H1 (cell line): ENCODE measurements around the gene HNRNPH3. TPM values are rescaled to one million over a fixed set of nuclear protein-coding genes. Genes with fewer than 3 reads are reported as not detected.

ENCODE experiments used
- CTCF ChIA-PET: fragments of 300-600 bp; sonication (Branson Sonifier 250); formaldehyde crosslinking; loops from one replicate; lab custom pipeline; 2021; ENCODE audit not compliant: partially characterized antibody; lab: Charles Lee
- POLR2A ChIA-PET: fragments of 300-600 bp; sonication (Branson Sonifier 250); formaldehyde crosslinking; loops from one replicate; lab custom pipeline; 2021; ENCODE audit warnings: inconsistent platforms; ENCODE audit not compliant: partially characterized antibody; lab: Charles Lee
- DNase-seq, 2 experiments: peaks; one replicate each; pipeline versions ENCODE4 v3.0.0 to v3.0.0-alpha.2; 2010 to 2022; ENCODE audit warnings: low spot score in 2 of 2, low read depth in 1 of 2, mixed read lengths in 1 of 2
- FAIRE-seq: peaks from 2 replicates; lab custom pipeline; 2011; peaks lifted over from hg19 to GRCh38; lab: Jason Lieb, UNC
- H2AFZ ChIP-seq: 2 replicates; pipeline ENCODE4 v1.8.1; 2012; ENCODE audit warnings: low read length, inconsistent platforms
- H2AK5ac ChIP-seq: 2 replicates; pipeline ENCODE4 v1.6.1; 2013; ENCODE audit warnings: low read depth, low read length
- H2BK120ac ChIP-seq: replicated peaks from 2 replicates; pipeline ENCODE3; 2013; ENCODE audit warnings: low read depth, low read length, inconsistent platforms
- H2BK12ac ChIP-seq: 2 replicates; pipeline ENCODE4 v1.6.1; 2013; ENCODE audit warnings: low read depth, low read length
- H2BK15ac ChIP-seq: 2 replicates; pipeline ENCODE4 v1.6.1; 2013; ENCODE audit warnings: low read length
- H2BK20ac ChIP-seq: 2 replicates; pipeline ENCODE4 v1.6.1; 2013; ENCODE audit warnings: low read length
- H2BK5ac ChIP-seq: 2 replicates; pipeline ENCODE4 v1.6.1; 2013; ENCODE audit warnings: low read depth, low read length
- H3K14ac ChIP-seq: 2 replicates; pipeline ENCODE4 v1.6.1; 2013; ENCODE audit warnings: inconsistent platforms; ENCODE audit not compliant: insufficient read length
- H3K18ac ChIP-seq: 2 replicates; pipeline ENCODE4 v1.6.1; 2013; ENCODE audit warnings: low read length; ENCODE audit errors: extremely low read depth
- H3K23ac ChIP-seq: 2 replicates; pipeline ENCODE4 v1.6.1; 2013; ENCODE audit warnings: inconsistent platforms; ENCODE audit not compliant: insufficient read length
- H3K23me2 ChIP-seq: 2 replicates; pipeline ENCODE4 v1.6.1; 2013; ENCODE audit warnings: low read depth, low read length
- H3K27ac ChIP-seq: 2 replicates; pipeline ENCODE4 v1.6.1; 2011; ENCODE audit warnings: low read depth, low read length, inconsistent platforms
- H3K27me3 ChIP-seq, 4 experiments: replicated peaks in 1 of 4; 1 replicate in 1 of 4; 2 replicates in 3 of 4; pipeline versions ENCODE4 v1.6.1 to v1.8.1; 2011 to 2013; ENCODE audit warnings: low read length in 3 of 4, mild to moderate bottlenecking in 3 of 4, inconsistent platforms in 2 of 4, mixed read lengths in 2 of 4, moderate library complexity in 1 of 4; ENCODE audit not compliant: control insufficient read depth in 3 of 4, insufficient read depth in 3 of 4; ENCODE audit errors: extremely low read depth in 1 of 4
- H3K36me3 ChIP-seq, 4 experiments: 2 replicates each; pipeline versions ENCODE4 v1.6.1 to v1.8.1; 2011 to 2013; ENCODE audit warnings: mild to moderate bottlenecking in 4 of 4, low read length in 3 of 4, moderate library complexity in 2 of 4, control low read depth in 1 of 4, inconsistent platforms in 1 of 4; ENCODE audit not compliant: insufficient read depth in 4 of 4, control insufficient read depth in 2 of 4
- H3K4ac ChIP-seq: replicated peaks from 2 replicates; pipeline ENCODE3; 2013; ENCODE audit warnings: low read length, low read depth, mixed read lengths, inconsistent platforms; ENCODE audit not compliant: insufficient read length
- H3K4me1 ChIP-seq, 4 experiments: replicated peaks in 1 of 4; 1 replicate in 1 of 4; 2 replicates in 3 of 4; pipeline versions ENCODE4 v1.6.1 to v1.8.1; 2011 to 2013; ENCODE audit warnings: low read length in 3 of 4, inconsistent platforms in 2 of 4, mixed read lengths in 1 of 4; ENCODE audit not compliant: insufficient read depth in 4 of 4, control insufficient read depth in 3 of 4
- H3K4me2 ChIP-seq, 2 experiments: 2 replicates each; pipeline versions ENCODE4 v1.6.1 to v1.8.1; 2011 to 2013; ENCODE audit warnings: low read depth in 2 of 2, low read length in 2 of 2, control low read depth in 1 of 2, inconsistent platforms in 1 of 2, mild to moderate bottlenecking in 1 of 2; ENCODE audit not compliant: insufficient read depth in 1 of 2
- H3K4me3 ChIP-seq, 4 experiments: fragments of 200-600, 300-600 bp in 1 of 4; sonication (generic), shearing (Covaris generic), sonication (Bioruptor Twin) in 1 of 4; 2 replicates each; pipeline versions ENCODE4 v1.5.1 to v1.8.1; 2011 to 2016; ENCODE audit warnings: low read length in 4 of 4, low read depth in 3 of 4, control low read depth in 2 of 4, inconsistent platforms in 2 of 4, mild to moderate bottlenecking in 2 of 4, mixed read lengths in 1 of 4, moderate library complexity in 1 of 4; ENCODE audit not compliant: insufficient read depth in 2 of 4; ENCODE audit errors: extremely low read depth in 1 of 4
- H3K56ac ChIP-seq: replicated peaks from 2 replicates; pipeline ENCODE3; 2013; ENCODE audit warnings: low read depth, mild to moderate bottlenecking, mixed read lengths, low read length, inconsistent platforms; ENCODE audit not compliant: insufficient read length
- H3K79me1 ChIP-seq: 2 replicates; pipeline ENCODE4 v1.6.1; 2013; ENCODE audit warnings: low read depth, low read length, control low read depth
- H3K79me2 ChIP-seq, 2 experiments: 2 replicates each; pipeline versions ENCODE4 v1.6.1 to v1.8.1; 2012 to 2013; ENCODE audit warnings: low read length in 2 of 2, mild to moderate bottlenecking in 2 of 2, inconsistent platforms in 1 of 2; ENCODE audit not compliant: insufficient read depth in 2 of 2, control insufficient read depth in 1 of 2
- H3K9ac ChIP-seq, 4 experiments: replicated peaks in 1 of 4; 1 replicate in 1 of 4; 2 replicates in 3 of 4; pipeline versions ENCODE4 v1.6.1 to v1.8.1; 2011 to 2013; ENCODE audit warnings: low read depth in 3 of 4, low read length in 3 of 4, control low read depth in 2 of 4, mild to moderate bottlenecking in 2 of 4, moderate library complexity in 2 of 4, inconsistent platforms in 1 of 4; ENCODE audit errors: extremely low read depth in 1 of 4
- H3K9me3 ChIP-seq, 2 experiments: 2 replicates each; pipeline versions ENCODE4 v1.6.1 to v1.8.1; 2012 to 2013; ENCODE audit warnings: mild to moderate bottlenecking in 2 of 2, moderate library complexity in 2 of 2, control low read depth in 1 of 2, inconsistent platforms in 1 of 2, low read depth in 1 of 2, low read length in 1 of 2, mixed read lengths in 1 of 2; ENCODE audit not compliant: insufficient read depth in 2 of 2
- H4K20me1 ChIP-seq, 2 experiments: replicated peaks in 1 of 2; 2 replicates each; pipeline versions ENCODE3 to v1.8.1; 2011 to 2013; ENCODE audit warnings: inconsistent platforms in 2 of 2, low read length in 2 of 2, mild to moderate bottlenecking in 1 of 2; ENCODE audit not compliant: insufficient read depth in 2 of 2, control insufficient read depth in 1 of 2
- H4K5ac ChIP-seq: 2 replicates; pipeline ENCODE4 v1.6.1; 2013; ENCODE audit warnings: low read length, low read depth, mixed read lengths, inconsistent platforms; ENCODE audit not compliant: insufficient read length
- H4K8ac ChIP-seq: 2 replicates; pipeline ENCODE4 v1.8.0; 2013; ENCODE audit warnings: mild to moderate bottlenecking, moderate library complexity, low read length, inconsistent platforms; ENCODE audit not compliant: insufficient read depth; ENCODE audit errors: extremely low read depth
- H4K91ac ChIP-seq: replicated peaks from 2 replicates; pipeline ENCODE3; 2013; ENCODE audit warnings: low read length, mixed read lengths, inconsistent platforms; ENCODE audit not compliant: insufficient read length
- ASH2L ChIP-seq: fragments of 200-600, 300-600 bp; sonication (generic); IDR thresholded peaks from one replicate; pipeline ENCODE4 v1.7.1; 2017; ENCODE audit warnings: low read length
- GABPA ChIP-seq: IDR thresholded peaks from 2 replicates; pipeline ENCODE4 v1.6.1; 2011; ENCODE audit warnings: mild to moderate bottlenecking, low read length, moderate library complexity, borderline replicate concordance; ENCODE audit not compliant: insufficient read depth
- HDAC6 ChIP-seq: IDR thresholded peaks from one replicate; pipeline ENCODE4 v1.7.1; 2012; ENCODE audit warnings: low read depth, mild to moderate bottlenecking, inconsistent platforms, low read length, moderate library complexity
- KDM5A ChIP-seq: fragments of 200-600 bp; IDR thresholded peaks from 2 replicates; pipeline ENCODE4 v1.7.1; 2012; ENCODE audit warnings: mild to moderate bottlenecking, low read length, inconsistent platforms, mixed read lengths
- RBBP5 ChIP-seq: IDR thresholded peaks from 2 replicates; pipeline ENCODE4 v1.7.1; 2012; ENCODE audit warnings: low read depth, mild to moderate bottlenecking, inconsistent platforms, low read length, moderate library complexity, borderline replicate concordance
- RXRA ChIP-seq: IDR thresholded peaks from 2 replicates; pipeline ENCODE4 v1.6.1; 2011; ENCODE audit warnings: low read depth, mild to moderate bottlenecking, low read length, moderate library complexity; ENCODE audit not compliant: insufficient read depth
- SAP30 ChIP-seq: fragments of 300-600 bp; sonication (generic); IDR thresholded peaks from 2 replicates; pipeline ENCODE4 v1.7.1; 2012; ENCODE audit warnings: low read length, moderate library complexity, mild to moderate bottlenecking, inconsistent platforms; ENCODE audit not compliant: insufficient read depth, insufficient replicate concordance
- SP4 ChIP-seq: IDR thresholded peaks from 2 replicates; pipeline ENCODE4 v1.6.1; 2012; ENCODE audit warnings: low read length, inconsistent platforms
- SUZ12 ChIP-seq: fragments of 200-600 bp; sonication (generic); IDR thresholded peaks from 2 replicates; pipeline ENCODE4 v1.6.1; 2012; ENCODE audit warnings: mild to moderate bottlenecking, inconsistent platforms, low read length, moderate library complexity, mixed read lengths
- TAF1 ChIP-seq: IDR thresholded peaks from 2 replicates; pipeline ENCODE4 v1.6.1; 2011; ENCODE audit warnings: mild to moderate bottlenecking, low read depth, low read length
- WGBS, 2 experiments: shearing (Covaris generic) in 1 of 2; methylation state at CpG; one replicate each; pipeline versions ENCODE4 v1.1.6 to v1.1.7; 2013 to 2015; ENCODE audit warnings: low lambda C conversion rate in 2 of 2, mixed read lengths in 2 of 2, inconsistent platforms in 1 of 2, low coverage in 1 of 2, missing lambda C conversion rate in 1 of 2; ENCODE audit not compliant: insufficient replicate concordance in 2 of 2, insufficient coverage in 1 of 2, insufficient read length in 1 of 2; ENCODE audit errors: extremely low coverage in 1 of 2, missing lambda C conversion rate in 1 of 2; 5-methylcytosine and 5-hydroxymethylcytosine counted together
- polyA plus RNA-seq, 7 experiments: library from polyadenylated mRNA; depleted of rRNA in 3 of 7; stranded (reverse) in 5 of 7; unstranded in 2 of 7; fragments of >200 nt in 5 of 7; fragments of 200-250 nt in 2 of 7; gene quantifications; 1 replicate in 5 of 7; 2 replicates in 1 of 7; 4 replicates in 1 of 7; pipeline versions ENCODE4 v1.2.1 to v1.2.3, GENCODE V29; 2011 to 2013; ENCODE audit warnings: missing spikeins in 2 of 7, mixed read lengths in 2 of 7
- total RNA-seq: library from RNA; stranded (reverse); fragmentation: NEBNext Ultra II Directional; extraction: Animal tissue kit (Norgen Biotek cat#: 25700); gene quantifications from 2 replicates; pipeline ENCODE4 v1.2.1, GENCODE V29; 2021

HNRNPH3 gene
- total and polyA plus RNA-seq, 2 of the 8 experiments (the other 6 are each of a cell fraction or from before 2014, with no cell fraction given): 63.2 to 230 TPM

DNA sequence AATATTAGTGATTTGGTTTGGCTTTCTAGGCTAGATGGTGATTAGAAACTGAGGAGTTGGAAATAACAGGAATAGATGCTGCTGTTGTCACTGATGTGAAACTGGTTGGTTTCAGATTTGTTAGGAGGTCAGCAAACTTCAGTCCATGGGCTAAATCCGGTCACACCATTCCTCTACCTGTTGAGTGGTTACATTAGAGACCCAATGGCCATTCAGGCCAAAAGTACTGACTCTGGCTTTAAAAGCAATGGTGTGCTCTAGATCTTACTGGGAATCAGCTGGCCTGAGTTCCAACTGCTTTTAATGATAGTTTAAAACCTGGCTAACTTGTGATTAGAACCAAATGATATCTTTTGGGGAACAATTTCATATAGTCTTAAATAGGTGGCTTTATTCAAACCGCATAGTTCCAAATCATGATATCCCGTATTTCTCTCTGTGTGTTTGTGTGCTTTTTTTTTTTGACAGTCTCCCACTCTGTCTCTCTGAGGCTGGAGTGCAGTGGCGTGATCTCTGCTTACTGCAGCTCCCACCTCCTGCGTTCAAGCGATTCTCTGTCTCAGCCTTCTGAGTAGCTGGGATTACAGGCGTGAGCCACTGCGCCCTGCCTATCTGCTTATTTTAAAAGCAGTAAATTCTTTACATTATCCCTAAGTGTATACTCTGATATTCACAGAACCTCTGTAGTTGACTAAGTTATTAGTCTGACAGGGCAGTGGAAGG, 8.7 kb downstream of the HNRNPH3 start:
- no peak overlapping the region for H3K27ac ChIP-seq
- H3K23ac ChIP-seq: no peak overlapping the region
- H3K4me1 ChIP-seq: peaks cover 0 to 2% (median under 1%) of the 10 kb centered on the region in 4 experiments; a peak in 2 of 7 replicates
- H2AK5ac ChIP-seq: no peak overlapping the region
- no peaks in the 10 kb centered on the region for H3K23me2 ChIP-seq
- no peak overlapping the region for H2AFZ ChIP-seq
- H3K9me3 ChIP-seq: no peaks in the 10 kb centered on the region
- H3K79me2 ChIP-seq: peaks cover 20 to 55% of the 10 kb centered on the region in 2 experiments
- H2BK12ac ChIP-seq: no peak overlapping the region
- H3K4me3 ChIP-seq: no peak overlapping the region
- no peak overlapping the region for H3K14ac ChIP-seq
- no peak overlapping the region for H2BK20ac ChIP-seq
- H3K27me3 ChIP-seq: no peaks in the 10 kb centered on the region
- FAIRE-seq: no peak
- CTCF ChIA-PET: interaction anchor here (1.6 kb wide), 1 partner anchor 7 kb away, joined by 11 read pairs; no protein-coding TSS in a partner anchor
- POLR2A ChIA-PET: interaction anchor here (0.9 to 11.0 kb wide), 5 partner anchors 8 to 113 kb away, joined by 3 to 141 read pairs (median 3); partner anchors contain the start of genes HNRNPH3 and PBLD
- H4K20me1 ChIP-seq: peaks cover 18 to 35% of the 10 kb centered on the region in 2 experiments
- no peak overlapping the region for H4K5ac ChIP-seq
- no peak overlapping the region for H3K4me2 ChIP-seq
- no peak overlapping the region for H3K56ac ChIP-seq
- H2BK15ac ChIP-seq: no peak overlapping the region
- H3K9ac ChIP-seq: no peak overlapping the region
- no peak overlapping the region for H3K4ac ChIP-seq
- H4K8ac ChIP-seq: no peak overlapping the region
- WGBS, 2 experiments: 96% methylated on average over 8 of the region's 8 CpGs; no CpG with 5 or more reads in 1 of the 2 experiments
- H3K79me1 ChIP-seq: peaks cover 3% of the 10 kb centered on the region
- peaks cover 35 to 87% (median 52%) of the 10 kb centered on the region in 4 experiments for H3K36me3 ChIP-seq
- no peak overlapping the region for H4K91ac ChIP-seq
- no peak overlapping the region for H2BK120ac ChIP-seq
- DNase-seq: no peak
- no peak overlapping the region for H2BK5ac ChIP-seq
- TF ChIP-seq RBBP5 (no peak), ASH2L (no peak), SUZ12 (no peak), SP4 (no peak), HDAC6 (no peak), RXRA (no peak), SAP30 (no peak), GABPA (no peak), KDM5A (no peak), TAF1 (no peak)
- H3K18ac ChIP-seq: no peak overlapping the region
